Measurements from ENCODE around the gene PCYT2.

Gene PCYT2

GRCh38 chr17:81867991-81868673 lies 43.1 kb downstream of the PCYT2 start:
- no peak for TF ChIP-seq REST (IDR thresholded peaks at IDR 0.05; ENCODE audit: insufficient read depth in 1 of 2, low read depth in 2 of 2, low read length in 2 of 2)
- peak; percentile 39; the same call in 1 of the 2 replicates for TF ChIP-seq SIN3A (IDR thresholded peaks at IDR 0.05; ENCODE audit: borderline replicate concordance, insufficient read depth, low read length)
- TF ChIP-seq POLR2AphosphoS5 (IDR thresholded peaks at IDR 0.05; ENCODE audit: low read depth, low read length) = peak; percentile 17

- TF ChIP-seq FOXP2 (optimal IDR thresholded peaks at IDR 0.05; ENCODE audit: borderline replicate concordance, extremely low read depth, extremely low read length, insufficient read depth) = no peak
- 0 out of 2 replicates have a peak, but pooled peaks have one; percentile 77 for TF ChIP-seq SIN3A (IDR thresholded peaks at IDR 0.05; ENCODE audit: borderline replicate concordance, insufficient read depth, low read length)
- TF ChIP-seq REST (IDR thresholded peaks at IDR 0.05; ENCODE audit: insufficient read depth in 1 of 2, low read depth in 2 of 2, low read length in 2 of 2) = 0 out of 4 replicates have a peak, but pooled peaks of 1 of the 2 experiments have one; percentile 18
- peak; percentile 77 for TF ChIP-seq POLR2AphosphoS5 (IDR thresholded peaks at IDR 0.05; ENCODE audit: low read depth, low read length)
- peak; percentile 70; the same call in 1 of the 2 replicates for TF ChIP-seq TAF1 (IDR thresholded peaks at IDR 0.05; ENCODE audit: borderline replicate concordance, insufficient read depth, low read length)
Measured at GRCh38 chr17:81867170-81867990, 43.8 kb downstream of the PCYT2 start.

GRCh38 chr17:81866440-81867169 lies 44.6 kb downstream of the PCYT2 start:
- TF ChIP-seq REST (IDR thresholded peaks at IDR 0.05; ENCODE audit: insufficient read depth in 1 of 2, low read depth in 2 of 2, low read length in 2 of 2) (no peak), FOXP2 (optimal IDR thresholded peaks at IDR 0.05; ENCODE audit: borderline replicate concordance, extremely low read depth, extremely low read length, insufficient read depth) (no peak), POLR2AphosphoS5 (IDR thresholded peaks at IDR 0.05; ENCODE audit: low read depth, low read length) (peak; percentile 87; the same call in 1 of the 2 replicates), TAF1 (IDR thresholded peaks at IDR 0.05; ENCODE audit: borderline replicate concordance, insufficient read depth, low read length) (no peak), SIN3A (IDR thresholded peaks at IDR 0.05; ENCODE audit: borderline replicate concordance, insufficient read depth, low read length) (0 out of 2 replicates have a peak, but pooled peaks have one; percentile 9)

- TF ChIP-seq SIN3A (IDR thresholded peaks at IDR 0.05; ENCODE audit: borderline replicate concordance, insufficient read depth, low read length) (0 out of 2 replicates have a peak, but pooled peaks have one; percentile 16), TAF1 (IDR thresholded peaks at IDR 0.05; ENCODE audit: borderline replicate concordance, insufficient read depth, low read length) (no peak; the same call in 1 of the 2 replicates)
Measured at GRCh38 chr17:81865733-81866439, 45.3 kb downstream of the PCYT2 start.

GRCh38 chr17:81865358-81865732 lies 45.9 kb downstream of the PCYT2 start:
- TF ChIP-seq POLR2AphosphoS5 (IDR thresholded peaks at IDR 0.05; ENCODE audit: low read depth, low read length) (no peak), REST (IDR thresholded peaks at IDR 0.05; ENCODE audit: insufficient read depth in 1 of 2, low read depth in 2 of 2, low read length in 2 of 2) (no peak), FOXP2 (optimal IDR thresholded peaks at IDR 0.05; ENCODE audit: borderline replicate concordance, extremely low read depth, extremely low read length, insufficient read depth) (no peak), TAF1 (IDR thresholded peaks at IDR 0.05; ENCODE audit: borderline replicate concordance, insufficient read depth, low read length) (no peak)

Measured in PFSK-1 (cell line).